ENCODE data around the gene ATXN7L1. TPM values are rescaled to one million over a fixed set of nuclear protein-coding genes. Genes with fewer than 3 reads are reported as not detected.

The ATXN7L1 gene
- total RNA-seq (2021) (10.8 and 14.6 TPM in 2 replicates), Bru-seq, nascent RNA (percentile 63 among the genes with signal in this experiment), BruChase-seq, experiment 1, labeled RNA remaining after a 2-hour chase (percentile 59 among the genes with signal in this experiment), BruChase-seq, experiment 2, labeled RNA remaining after a 6-hour chase (percentile 46 among the genes with signal in this experiment)
- long read RNA-seq, partial matches to known transcripts, result 1 of 10 reads
- long read RNA-seq, other reads (novel, unspliced or antisense), result 5 of 10 reads

- no peaks in the 10 kb centered on the region for H4K20me1 ChIP-seq (ENCODE audit: insufficient read depth)
- 0 out of 2 replicates have a peak, but pooled peaks cover 8% of the 10 kb centered on the region for H3F3A ChIP-seq (ENCODE audit: insufficient read depth, low read depth)
- H3K9me3 ChIP-seq (ENCODE audit: insufficient read depth, low read depth), result no peaks in the 10 kb centered on the region
- TSS peak; percentile 75 for BruUV-seq (replicated peaks)
- peak within 1 kb of the TSS; percentile 96 for H3K4me3 ChIP-seq
- H3K4me2 ChIP-seq, result peak within 1 kb of the TSS; percentile 98
- peaks cover 24% of the 10 kb centered on the region for H3K4me1 ChIP-seq (replicated peaks; ENCODE audit: insufficient read depth)
- peak within 1 kb of the TSS; percentile 89 for H2AFZ ChIP-seq
- CTCF ChIA-PET, result interaction anchor here (0.7 to 1.9 kb wide), 3 partner anchors 106 to 116 kb away, joined by 3 to 4 read pairs (median 4); no protein-coding TSS in a partner anchor
- TF ChIP-seq CTCF (conservative IDR thresholded peaks at IDR 0.05), result peak; percentile 38
- TF ChIP-seq EZH2 (IDR thresholded peaks at IDR 0.05; ENCODE audit: low read depth), result no peak
- no peaks in the 10 kb centered on the region for H3K9me2 ChIP-seq (ENCODE audit: insufficient read depth)
- H3K27me3 ChIP-seq (ENCODE audit: insufficient read depth, low read depth), result no peaks in the 10 kb centered on the region
- POLR2A ChIA-PET (ENCODE audit: unreplicated experiment), result interaction anchor here (0.5 to 0.6 kb wide), 2 partner anchors 15 to 45 kb away, joined by 3 read pairs; no protein-coding TSS in a partner anchor
- intact Hi-C loops (cut with micrococcal nuclease; ENCODE audit: unreplicated experiment), result loop anchor here (1.0 to 10.0 kb wide), 7 partner anchors 46 to 278 kb away; no protein-coding TSS in a partner anchor
- DNase-seq, result peak; percentile 86 to 94
- H3K79me2 ChIP-seq (ENCODE audit: low read depth), result peaks cover 13% of the 10 kb centered on the region; the same call in 1 of the 2 replicates
- H3K27ac ChIP-seq, result peak within 1 kb of the TSS; percentile 69
- H3K36me3 ChIP-seq (ENCODE audit: low read depth), result no peaks in the 10 kb centered on the region
Observed at GRCh38 chr7:105876091-105876963, at the start of gene ATXN7L1. ATXN7L1 (minus strand) TSS chr7:105876599; CDS start chr7:105876558, 41 bp downstream.

- no peak overlapping the region for H3K27ac ChIP-seq
- intact Hi-C loops (cut with micrococcal nuclease; ENCODE audit: unreplicated experiment), result no loop called here
- DNase-seq, result no peak
- H4K20me1 ChIP-seq (ENCODE audit: insufficient read depth), result no peaks in the 10 kb centered on the region
- H3K9me2 ChIP-seq (ENCODE audit: insufficient read depth), result no peaks in the 10 kb centered on the region
- no peak overlapping the region for H3K4me2 ChIP-seq
- H3K4me3 ChIP-seq, result no peak overlapping the region
- TF ChIP-seq EZH2 (IDR thresholded peaks at IDR 0.05; ENCODE audit: low read depth), result no peak
- CTCF ChIA-PET, result no interaction called here
- no peaks in the 10 kb centered on the region for H3K27me3 ChIP-seq (ENCODE audit: insufficient read depth, low read depth)
- no peaks in the 10 kb centered on the region for H3K79me2 ChIP-seq (ENCODE audit: low read depth)
- POLR2A ChIA-PET (ENCODE audit: unreplicated experiment), result no interaction called here
- peaks cover 4% of the 10 kb centered on the region; the same call in 1 of the 2 replicates for H3K9me3 ChIP-seq (ENCODE audit: insufficient read depth, low read depth)
- no peaks in the 10 kb centered on the region for H3F3A ChIP-seq (ENCODE audit: insufficient read depth, low read depth)
- no peaks in the 10 kb centered on the region for H3K36me3 ChIP-seq (ENCODE audit: low read depth)
- H2AFZ ChIP-seq, result no peak overlapping the region
- H3K4me1 ChIP-seq (replicated peaks; ENCODE audit: insufficient read depth), result no peaks in the 10 kb centered on the region
- BruUV-seq (replicated peaks), result no TSS peak
Observed at GRCh38 chr7:105926131-105926530, 49.7 kb upstream of the ATXN7L1 start.

GRCh38 chr7:105924945-105925344, 48.5 kb upstream of the ATXN7L1 start:
- Histone ChIP-seq H3K9me2 (ENCODE audit: insufficient read depth) (no peaks in the 10 kb centered on the region), H3K4me3 (no peak overlapping the region), H3K27me3 (ENCODE audit: insufficient read depth, low read depth) (no peaks in the 10 kb centered on the region), H4K20me1 (ENCODE audit: insufficient read depth) (no peaks in the 10 kb centered on the region), H3K4me1 (replicated peaks; ENCODE audit: insufficient read depth) (no peaks in the 10 kb centered on the region), H3K79me2 (ENCODE audit: low read depth) (no peaks in the 10 kb centered on the region), H3K36me3 (ENCODE audit: low read depth) (no peaks in the 10 kb centered on the region), H3F3A (ENCODE audit: insufficient read depth, low read depth) (no peaks in the 10 kb centered on the region), H2AFZ (no peak overlapping the region), H3K27ac (no peak overlapping the region), H3K9me3 (ENCODE audit: insufficient read depth, low read depth) (peaks cover 4% of the 10 kb centered on the region; the same call in 1 of the 2 replicates), H3K4me2 (no peak overlapping the region)
- intact Hi-C loops (cut with micrococcal nuclease; ENCODE audit: unreplicated experiment), result no loop called here
- TF ChIP-seq CTCF (conservative IDR thresholded peaks at IDR 0.05), result no peak
- no TSS peak for BruUV-seq (replicated peaks)
- no peak for DNase-seq
- CTCF ChIA-PET, result no interaction called here
- POLR2A ChIA-PET (ENCODE audit: unreplicated experiment), result no interaction called here
